Dermis microvascular lymphatic vessel endothelial cell (primary cell): Measurements from ENCODE around the gene ZNF778. TPM values are rescaled to one million over a fixed set of nuclear protein-coding genes. Genes with fewer than 3 reads are reported as not detected.
"Not testable (repeated sequence)": the region's sequence is repeated elsewhere in the genome, so short reads cannot be mapped to it uniquely, and the experiment has no call there.

Source experiments
- DNase-seq, 2 donors: peaks; one replicate each; pipeline versions ENCODE4 v3.0.0 to v3.0.0-alpha.2; 2010; ENCODE audit warnings: low read depth in 2 of 2
- total RNA-seq: library from RNA; depleted of rRNA; stranded (reverse); fragments of >200 nt; gene quantifications from 2 replicates; pipeline ENCODE4 v1.2.1, GENCODE V29; 2014

ZNF778 gene
- total RNA-seq, 1 donor from 2014 or later, result 8.1 TPM

DNA sequence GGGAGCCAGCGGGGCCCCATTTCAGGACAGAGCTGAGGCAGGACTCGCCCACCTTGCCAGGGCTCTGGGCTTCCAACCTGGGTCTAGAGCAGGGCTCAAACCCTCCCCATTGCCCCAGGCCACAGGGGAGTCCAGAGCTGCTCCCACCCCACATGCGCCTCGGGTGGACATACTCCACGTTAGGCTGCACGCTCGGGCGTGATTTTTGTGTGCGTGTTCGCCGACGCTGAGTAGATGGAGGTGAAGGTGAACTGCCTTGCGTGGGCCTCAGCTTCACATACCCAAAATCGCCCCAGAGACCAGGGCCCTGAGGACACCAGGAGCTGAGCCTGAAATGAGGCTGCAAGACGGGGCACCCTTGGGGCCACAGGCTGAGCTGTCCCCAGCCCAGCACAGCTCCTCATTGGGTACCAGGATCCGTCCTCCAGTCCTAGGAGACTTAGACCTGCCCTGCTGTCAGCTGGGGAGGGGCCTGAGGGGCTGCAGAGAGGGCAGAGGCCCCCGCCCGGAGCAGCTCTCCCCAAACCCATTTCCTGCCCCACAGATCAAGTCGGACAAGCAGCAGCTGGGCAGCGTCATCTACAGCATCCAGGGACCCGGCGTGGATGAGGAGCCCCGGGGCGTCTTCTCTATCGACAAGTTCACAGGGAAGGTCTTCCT is 37.7 kb upstream of the ZNF778 start:
- no peak for DNase-seq

DNA sequence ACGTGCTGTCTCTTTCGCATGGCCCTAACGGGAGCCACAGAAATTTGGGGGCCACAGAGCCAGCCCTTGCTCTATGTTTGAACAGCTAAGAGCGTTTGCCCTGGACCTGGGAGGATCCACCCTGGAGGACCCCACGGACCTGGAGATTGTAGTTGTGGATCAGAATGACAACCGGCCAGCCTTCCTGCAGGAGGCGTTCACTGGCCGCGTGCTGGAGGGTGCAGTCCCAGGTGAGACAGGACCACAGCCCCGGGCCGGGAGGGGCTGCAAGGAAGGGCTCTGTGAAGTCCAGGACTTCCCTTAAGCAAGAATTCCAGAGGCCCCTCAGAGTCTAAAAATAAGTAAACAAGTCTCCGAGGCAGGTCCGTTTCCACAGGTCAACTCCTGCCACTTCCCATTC is 34.0 kb upstream of the ZNF778 start:
- no peak for DNase-seq

DNA sequence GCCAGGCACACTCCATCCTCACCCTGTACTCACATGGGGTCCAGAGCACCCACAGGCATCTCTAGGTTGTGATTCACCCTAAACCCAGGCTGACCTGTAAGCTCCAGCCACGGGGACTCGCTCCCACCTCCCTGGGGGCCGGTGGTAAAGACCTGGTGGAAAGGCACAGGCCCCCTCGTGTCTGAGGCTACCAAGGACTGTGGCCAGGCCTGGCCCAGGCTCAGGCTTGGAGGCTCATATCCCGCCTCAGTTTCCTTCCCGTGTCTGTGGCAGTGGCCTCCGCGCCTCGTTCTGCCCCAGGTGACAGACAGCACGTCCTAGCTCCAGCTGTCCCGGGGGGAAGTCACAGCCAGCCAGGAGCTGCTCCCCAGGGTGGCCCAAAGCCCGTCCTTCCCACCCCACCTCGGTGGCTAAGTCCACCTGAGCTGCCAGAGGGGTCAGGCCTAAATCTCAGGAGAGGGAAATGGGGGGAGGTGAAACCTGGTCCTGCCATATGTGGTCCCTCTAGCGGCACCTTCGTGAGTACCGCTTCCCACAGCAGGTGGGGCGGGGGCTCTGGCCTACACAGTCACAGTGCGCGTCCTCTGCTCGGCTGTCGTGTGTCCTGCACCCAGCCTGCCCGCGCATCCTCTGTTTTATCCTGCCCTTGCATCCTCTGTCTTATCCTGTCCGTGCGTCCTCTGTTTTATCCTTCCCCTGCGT is 33.4 kb upstream of the ZNF778 start:
- no peak for DNase-seq

DNA sequence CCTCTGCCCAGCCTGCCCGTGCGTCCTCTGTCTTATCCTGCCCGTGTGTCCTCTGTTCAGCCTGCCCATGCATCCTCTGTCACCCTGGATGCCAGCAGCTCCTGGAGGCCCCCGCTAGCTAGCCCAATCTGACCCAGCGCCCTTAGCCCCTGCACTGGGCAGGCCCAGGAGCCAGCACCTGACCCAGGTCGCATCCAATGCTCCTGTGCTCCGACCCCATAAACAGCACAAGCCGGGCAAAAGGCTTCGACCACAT is 32.9 kb upstream of the ZNF778 start:
- no peak for DNase-seq

DNA sequence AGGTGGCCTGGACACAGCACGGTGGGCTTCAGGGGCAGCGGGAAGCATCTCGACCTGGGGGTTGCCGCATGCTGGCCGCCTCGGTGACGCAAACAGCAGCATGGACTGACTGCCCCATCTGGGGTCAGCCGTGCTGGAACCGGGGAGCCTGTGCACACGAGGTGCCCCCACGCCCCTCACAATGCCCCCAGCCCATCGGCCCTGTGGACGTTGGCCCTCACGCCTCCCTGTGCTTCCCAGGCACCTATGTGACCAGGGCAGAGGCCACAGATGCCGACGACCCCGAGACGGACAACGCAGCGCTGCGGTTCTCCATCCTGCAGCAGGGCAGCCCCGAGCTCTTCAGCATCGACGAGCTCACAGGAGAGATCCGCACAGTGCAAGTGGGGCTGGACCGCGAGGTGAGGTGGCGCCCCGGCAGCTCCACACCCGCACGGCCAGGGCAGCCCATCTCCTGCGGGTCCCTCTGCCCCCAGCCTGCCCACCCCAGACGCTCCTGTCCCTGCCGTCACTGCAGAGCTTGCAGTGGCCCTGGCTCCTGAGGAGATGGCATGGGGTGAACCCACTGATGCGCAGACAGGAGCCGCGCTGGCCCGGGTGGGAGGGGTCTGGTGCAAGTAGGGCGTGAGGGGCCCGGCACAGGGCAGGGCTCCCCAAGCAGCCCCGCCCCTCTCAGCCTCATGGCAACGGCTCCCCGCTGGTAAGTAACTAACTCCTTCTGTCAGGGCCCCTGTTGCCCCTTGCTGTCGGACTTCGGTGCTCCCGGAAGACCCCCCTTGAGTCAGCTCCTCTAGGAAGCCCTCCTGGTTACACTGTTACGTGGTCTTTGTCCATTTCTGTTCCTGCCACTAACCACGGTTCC is 32.3 kb upstream of the ZNF778 start:
- DNase-seq, result no peak

DNA sequence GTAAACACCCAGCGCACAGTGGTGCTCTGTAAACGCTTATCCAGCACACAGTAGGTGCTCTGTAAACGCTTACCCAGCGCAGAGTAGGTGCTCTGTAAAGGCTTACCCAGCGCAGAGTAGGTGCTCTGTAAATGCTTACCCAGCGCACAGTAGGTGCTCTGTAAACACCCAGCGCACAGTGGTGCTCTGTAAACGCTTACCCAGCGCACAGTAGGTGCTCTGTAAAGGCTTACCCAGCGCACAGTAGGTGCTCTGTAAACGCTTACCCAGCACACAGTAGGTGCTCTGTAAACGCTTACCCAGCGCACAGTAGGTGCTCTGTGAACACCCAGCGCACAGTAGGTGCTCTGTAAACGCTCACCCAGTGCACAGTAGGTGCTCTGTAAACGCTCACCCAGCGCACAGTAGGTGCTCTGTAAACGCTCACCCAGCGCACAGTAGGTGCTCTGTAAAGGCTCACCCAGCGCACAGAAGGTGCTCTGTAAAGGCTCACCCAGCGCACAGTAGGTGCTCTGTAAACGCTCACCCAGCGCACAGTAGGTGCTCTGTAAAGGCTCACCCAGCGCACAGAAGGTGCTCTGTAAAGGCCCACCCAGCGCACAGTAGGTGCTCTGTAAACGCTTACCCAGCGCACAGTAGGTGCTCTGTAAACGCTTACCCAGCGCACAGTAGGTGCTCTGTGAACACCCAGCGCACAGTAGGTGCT is 31.5 kb upstream of the ZNF778 start:
- peak in 1 of 2 donors; percentile 26 for DNase-seq

DNA sequence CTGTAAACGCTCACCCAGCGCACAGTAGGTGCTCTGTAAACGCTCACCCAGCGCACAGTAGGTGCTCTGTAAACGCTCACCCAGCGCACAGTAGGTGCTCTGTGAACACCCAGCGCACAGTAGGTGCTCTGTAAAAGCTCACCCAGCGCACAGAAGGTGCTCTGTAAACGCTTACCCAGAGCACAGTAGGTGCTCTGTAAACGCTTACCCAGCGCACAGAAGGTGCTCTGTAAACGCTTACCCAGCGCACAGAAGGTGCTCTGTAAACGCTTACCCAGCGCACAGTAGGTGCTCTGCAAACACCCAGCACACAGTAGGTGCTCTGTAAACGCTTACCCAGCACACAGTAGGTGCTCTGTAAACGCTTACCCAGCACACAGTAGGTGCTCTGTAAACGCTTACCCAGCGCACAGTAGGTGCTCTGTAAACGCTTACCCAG is 30.9 kb upstream of the ZNF778 start:
- peak in 1 of 2 donors; percentile 26 for DNase-seq

DNA sequence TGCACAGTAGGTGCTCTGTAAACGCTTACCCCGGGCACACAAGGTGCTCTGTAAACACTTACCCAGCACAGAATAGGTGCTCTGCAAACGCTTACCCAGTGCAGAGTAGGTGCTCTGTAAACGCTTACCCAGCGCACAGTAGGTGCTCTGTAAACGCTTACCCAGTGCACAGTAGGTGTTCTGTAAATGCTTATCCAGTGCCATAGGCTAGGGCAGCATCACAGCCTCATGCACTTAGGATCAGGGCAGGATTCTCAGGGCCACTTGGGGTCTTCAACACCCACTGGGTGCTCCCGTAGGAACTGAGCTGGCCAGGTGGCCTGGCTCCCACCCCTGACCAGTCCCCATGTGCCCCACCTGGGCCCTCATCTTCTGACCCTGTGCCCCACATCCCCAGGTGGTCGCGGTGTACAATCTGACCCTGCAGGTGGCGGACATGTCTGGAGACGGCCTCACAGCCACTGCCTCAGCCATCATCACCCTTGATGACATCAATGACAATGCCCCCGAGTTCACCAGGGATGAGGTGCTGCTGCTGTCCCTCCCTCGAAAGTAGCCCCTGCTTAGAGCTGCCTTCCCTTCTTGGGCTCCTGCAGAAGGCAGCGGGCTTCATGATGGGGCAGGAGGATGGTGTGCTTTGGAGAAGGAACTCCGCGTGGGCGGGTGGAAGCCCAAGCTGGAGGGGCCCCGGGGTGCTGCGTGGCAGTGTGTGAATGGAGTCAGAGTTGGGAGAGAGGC is 30.3 kb upstream of the ZNF778 start:
- peak in 1 of 2 donors; percentile 17 for DNase-seq

DNA sequence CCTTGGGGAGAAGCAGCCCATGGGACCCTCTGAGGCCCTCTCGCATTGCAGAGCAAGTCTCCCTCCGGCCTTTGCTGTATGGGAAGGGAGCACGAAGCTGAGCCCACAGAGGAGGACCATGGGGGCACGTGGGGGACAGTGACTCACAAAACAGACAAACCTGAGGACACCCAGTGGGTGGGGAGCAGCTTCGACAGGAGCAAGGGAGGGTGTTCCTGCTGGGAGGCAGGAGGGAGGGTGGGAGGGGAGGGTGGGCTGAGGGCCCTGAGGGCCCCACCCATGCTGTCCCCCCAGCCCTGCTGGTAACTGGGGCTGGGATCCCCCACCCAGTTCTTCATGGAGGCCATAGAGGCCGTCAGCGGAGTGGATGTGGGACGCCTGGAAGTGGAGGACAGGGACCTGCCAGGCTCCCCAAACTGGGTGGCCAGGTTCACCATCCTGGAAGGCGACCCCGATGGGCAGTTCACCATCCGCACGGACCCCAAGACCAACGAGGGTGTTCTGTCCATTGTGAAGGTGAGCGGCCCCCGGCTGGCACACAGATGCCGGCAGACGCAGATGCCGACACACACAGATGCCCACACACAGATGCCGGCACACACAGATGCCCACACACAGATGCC is 29.6 kb upstream of the ZNF778 start:
- no peak for DNase-seq

DNA sequence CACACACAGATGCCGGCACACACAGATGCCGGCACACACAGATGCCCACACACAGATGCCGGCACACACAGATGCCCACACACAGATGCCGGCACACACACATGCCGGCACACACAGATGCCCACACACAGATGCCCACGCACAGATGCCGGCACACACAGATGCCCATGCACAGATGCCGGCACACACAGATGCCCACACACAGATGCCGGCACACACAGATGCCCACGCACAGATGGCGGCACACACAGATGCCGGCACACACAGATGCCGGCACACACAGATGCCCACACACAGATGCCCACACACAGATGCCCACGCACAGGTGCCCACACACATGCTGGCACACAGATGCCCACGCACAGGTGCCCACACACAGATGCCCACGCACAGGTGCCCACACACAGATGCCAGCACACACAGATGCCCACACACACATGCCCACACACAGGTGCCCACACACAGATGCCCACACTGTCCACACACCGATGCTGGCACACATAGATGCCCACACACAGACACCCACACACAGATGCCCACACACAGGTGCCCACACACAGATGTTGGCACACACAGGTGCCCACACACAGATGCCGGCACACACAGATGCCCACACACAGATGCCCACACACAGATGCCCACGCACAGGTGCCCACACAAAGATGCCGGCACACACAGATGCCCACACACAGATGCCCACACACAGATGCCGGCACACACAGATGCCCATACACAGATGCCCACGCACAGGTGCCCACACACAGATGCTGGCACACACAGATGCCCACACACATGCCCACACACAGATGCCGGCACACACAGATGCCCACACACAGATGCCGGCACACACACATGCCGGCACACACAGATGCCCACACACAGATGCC is 28.8 kb upstream of the ZNF778 start:
- DNase-seq, result not testable (repeated sequence)

DNA sequence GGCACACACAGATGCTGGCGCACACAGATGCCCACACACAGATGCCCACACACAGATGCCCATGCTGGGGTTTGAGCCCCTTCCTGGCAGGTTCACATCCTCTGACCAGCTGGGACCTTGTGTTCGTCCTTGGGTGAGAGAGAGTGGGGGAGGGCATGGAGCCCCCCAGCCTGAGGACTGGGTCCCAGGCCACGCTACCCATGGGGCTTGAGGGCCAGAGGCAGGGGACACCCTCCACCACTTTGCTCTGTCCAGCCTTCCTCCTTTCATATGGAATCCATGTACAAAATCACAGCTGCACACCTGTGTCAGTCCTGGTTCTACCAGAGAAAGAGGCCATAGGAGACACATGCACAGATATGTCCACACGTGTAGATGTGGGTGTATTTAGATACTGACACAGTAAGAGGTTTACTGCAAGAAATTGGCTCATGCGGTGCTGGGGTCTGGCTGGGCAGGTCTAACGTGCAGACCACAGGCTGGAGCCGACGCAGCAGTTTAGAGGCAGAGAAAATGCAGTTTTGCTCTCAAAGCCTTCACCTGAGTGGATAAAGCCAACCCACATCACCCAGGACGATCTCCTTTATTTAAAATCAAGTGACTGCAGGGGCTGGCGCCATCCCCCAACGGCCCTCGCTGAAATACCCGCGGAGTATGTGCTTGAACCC is 28.0 kb upstream of the ZNF778 start:
- no peak for DNase-seq

DNA sequence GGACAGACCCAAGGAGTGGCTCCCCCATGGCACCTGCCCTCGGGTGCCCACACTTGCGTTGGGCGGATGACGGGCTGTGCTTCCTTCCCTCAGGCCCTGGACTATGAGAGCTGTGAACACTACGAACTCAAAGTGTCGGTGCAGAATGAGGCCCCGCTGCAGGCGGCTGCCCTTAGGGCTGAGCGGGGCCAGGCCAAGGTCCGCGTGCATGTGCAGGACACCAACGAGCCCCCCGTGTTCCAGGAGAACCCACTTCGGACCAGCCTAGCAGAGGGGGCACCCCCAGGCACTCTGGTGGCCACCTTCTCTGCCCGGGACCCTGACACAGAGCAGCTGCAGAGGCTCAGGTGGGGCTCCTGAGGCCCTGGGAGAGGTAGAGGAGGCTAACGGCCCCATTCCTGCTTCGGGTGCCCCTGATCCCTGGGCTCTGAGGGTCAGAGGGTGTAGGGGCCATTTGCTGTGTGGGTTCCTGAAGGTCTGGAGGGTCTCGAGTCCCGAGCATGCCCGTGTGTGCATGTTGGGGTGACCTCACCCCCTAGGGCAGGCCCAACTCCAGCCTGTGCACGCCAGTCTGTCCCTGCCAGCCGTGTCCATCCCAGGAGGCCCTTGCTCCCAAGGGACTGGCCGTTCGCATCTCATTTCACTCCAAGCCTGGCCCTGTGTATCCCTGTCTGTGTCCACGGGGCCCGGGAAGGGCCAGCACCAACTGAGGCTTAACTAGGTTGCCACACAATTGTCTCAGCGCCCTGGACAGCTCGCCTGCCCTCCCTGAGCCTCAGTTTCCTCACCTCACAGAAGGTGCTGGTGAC is 27.1 kb upstream of the ZNF778 start:
- no peak for DNase-seq

DNA sequence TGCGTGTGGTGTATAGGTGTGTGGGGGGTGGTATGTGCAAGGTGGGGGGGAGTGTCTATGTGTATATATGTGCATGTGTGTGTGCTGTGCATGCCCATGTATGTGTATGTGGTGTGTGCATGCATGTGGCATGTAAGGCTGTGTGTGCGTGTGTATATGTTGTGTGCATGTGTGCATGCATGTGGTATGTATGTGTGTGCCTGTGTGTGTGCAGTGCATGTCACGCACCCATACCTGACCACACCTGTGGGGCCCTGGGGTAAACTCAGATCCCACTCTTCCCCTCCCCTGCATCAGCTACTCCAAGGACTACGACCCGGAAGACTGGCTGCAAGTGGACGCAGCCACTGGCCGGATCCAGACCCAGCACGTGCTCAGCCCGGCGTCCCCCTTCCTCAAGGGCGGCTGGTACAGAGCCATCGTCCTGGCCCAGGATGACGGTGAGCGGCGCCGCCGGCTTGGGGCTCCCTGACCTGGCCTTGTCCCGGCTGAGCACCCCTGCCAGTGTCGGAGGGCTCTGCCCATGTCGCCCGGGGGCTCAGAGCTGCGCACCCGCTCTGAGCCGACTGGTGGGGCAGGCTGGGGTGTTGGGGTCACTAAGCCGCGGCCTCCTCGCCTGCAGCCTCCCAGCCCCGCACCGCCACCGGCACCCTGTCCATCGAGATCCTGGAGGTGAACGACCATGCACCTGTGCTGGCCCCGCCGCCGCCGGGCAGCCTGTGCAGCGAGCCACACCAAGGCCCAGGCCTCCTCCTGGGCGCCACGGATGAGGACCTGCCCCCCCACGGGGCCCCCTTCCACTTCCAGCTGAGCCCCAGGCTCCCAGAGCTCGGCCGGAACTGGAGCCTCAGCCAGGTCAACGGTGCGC is 26.2 kb upstream of the ZNF778 start:
- DNase-seq, result no peak

DNA sequence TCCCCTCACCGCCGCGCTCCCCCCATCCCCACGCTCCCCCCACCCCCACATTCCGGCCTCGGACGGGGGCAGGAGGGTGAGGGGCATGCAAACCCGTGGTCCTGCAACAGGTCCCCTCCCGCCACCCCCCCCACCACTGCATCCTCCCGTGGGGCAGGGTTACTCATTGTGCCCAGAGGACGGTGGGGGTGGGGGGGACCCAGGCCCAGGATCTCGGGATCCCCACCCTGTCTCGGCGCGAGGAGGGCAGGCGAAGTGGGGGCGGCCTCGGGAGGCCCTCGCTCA is 25.7 kb upstream of the ZNF778 start:
- no peak for DNase-seq

DNA sequence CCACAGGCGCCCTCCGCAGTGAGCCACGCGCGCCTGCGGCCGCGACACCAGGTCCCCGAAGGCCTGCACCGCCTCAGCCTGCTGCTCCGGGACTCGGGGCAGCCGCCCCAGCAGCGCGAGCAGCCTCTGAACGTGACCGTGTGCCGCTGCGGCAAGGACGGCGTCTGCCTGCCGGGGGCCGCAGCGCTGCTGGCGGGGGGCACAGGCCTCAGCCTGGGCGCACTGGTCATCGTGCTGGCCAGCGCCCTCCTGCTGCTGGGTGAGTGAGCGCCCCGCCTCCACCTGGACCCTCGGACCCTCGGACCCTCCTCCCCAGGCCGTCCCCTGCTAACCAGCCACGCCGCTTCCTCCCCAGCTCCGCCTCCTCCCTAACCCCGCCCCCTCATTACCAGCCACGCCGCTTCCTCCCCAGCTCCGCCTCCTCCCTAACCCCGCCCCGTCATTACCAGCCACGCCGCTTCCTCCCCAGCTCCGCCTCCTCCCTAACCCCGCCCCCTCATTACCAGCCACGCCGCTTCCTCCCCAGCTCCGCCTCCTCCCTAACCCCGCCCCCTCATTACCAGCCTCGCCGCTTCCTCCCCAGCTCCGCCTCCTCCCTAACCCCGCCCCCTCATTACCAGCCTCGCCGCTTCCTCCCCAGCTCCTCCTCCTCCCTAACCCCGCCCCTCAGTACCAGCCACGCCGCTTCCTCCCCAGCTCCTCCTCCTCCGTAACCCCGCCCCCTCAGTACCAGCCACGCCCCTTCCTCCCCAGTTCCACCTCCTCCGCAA is 25.1 kb upstream of the ZNF778 start:
- DNase-seq, result peak; percentile 77 to 91

DNA sequence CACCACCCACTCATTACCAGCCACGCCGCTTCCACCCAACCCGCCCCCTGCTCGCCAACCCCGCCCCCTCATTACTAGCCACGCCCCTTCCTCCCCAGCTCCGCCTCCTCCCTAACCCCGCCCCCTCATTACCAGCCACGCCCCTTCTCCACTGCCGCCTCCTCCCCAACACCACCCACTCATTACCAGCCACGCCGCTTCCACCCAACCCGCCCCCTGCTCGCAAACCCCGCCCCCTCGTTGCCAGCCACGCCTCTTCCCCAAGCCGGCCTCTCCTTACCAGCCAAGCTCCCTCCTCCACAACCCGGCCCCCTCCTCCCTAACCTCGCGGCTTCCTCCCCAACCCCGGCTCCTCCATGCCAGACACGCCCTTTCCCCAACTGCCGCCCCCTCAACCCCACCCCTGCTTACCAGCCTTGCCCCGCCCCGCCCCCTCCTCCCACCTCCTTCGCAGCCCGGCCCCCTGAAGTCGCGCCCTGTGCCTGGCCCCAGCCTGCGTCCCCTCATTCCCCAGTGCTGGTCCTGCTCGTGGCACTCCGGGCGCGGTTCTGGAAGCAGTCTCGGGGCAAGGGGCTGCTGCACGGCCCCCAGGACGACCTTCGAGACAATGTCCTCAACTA is 24.4 kb upstream of the ZNF778 start:
- peak in 1 of 2 donors; percentile 82 for DNase-seq
